Left lobe of liver (tissue), 2 donors: ENCODE measurements around the gene SFXN5. TPM values are rescaled to one million over a fixed set of nuclear protein-coding genes. Genes with fewer than 3 reads are reported as not detected.
"Not testable (repeated sequence)": the region's sequence is repeated elsewhere in the genome, so short reads cannot be mapped to it uniquely, and the experiment has no call there.

ENCODE experiments used
- ATAC-seq: fragments of 200-7000 bp; cut with Tn5 transposase; one replicate; pipeline ENCODE4 v1.9.1; 2020; ENCODE audit warnings: mild to moderate bottlenecking, moderate library complexity
- DNase-seq: peaks from one replicate; pipeline ENCODE4 v3.0.0-alpha.2; 2020; ENCODE audit warnings: low spot score
- total RNA-seq: library from RNA; stranded (reverse); gene quantifications from one replicate; pipeline ENCODE4 v1.2.1, GENCODE V29; 2021
- donor health status: DM: no; HTN: no; CAD: no; lungs with moderate emphysema.
- donor health status: DM: no; HTN: yes; CAD: no.

Gene SFXN5
- total RNA-seq, 1 donor from 2014 or later, result 80.1 TPM

DNA sequence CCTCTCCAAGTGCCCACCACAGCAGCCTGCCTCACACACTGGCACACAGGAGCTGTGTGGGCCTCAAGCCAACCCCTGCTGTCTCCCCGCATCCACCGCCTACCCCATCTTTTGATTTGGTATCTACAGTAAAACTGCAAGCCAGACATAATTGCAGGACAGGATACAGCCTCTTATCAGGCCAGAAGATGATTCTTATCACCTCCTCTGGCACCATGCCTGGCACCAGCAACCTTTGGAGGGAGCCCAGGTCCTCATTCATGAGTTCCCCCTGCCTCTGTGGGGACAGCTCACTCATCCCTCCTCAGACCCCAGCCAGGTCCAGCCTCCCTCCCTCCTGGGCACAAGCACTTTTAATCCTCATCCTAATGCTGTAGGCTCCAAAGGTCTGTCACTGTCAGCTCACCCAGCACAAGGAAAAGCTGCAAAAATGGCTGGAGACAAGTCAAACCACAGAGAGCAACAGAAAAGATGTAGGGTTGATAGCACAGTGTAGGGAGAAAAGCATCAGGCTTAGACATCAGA, 31.6 kb upstream of the SFXN5 start:
- DNase-seq (no peak), ATAC-seq (no peak)

GRCh38 chr2:73101626-73102256, 30.2 kb upstream of the SFXN5 start:
- no peak for ATAC-seq
- DNase-seq, result no peak

DNA sequence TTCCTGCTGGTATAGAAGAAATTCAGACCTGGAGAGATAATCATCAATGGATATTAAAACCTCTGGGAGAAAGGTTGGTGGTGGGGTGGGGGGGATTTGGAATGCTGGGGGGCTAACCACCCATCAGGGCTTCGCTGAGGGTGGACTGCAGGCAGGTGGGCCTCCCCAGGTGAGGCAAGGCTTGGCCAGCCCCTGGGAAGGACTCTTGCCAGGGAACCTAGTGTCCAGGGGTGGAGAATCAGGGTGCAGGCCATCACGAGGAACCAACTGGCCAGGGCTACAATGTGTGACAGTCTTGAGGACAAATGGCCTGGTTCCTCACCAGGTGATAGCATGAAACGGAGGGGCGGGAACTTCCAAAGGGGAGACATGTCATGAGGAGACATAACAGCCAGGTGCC, 29.4 kb upstream of the SFXN5 start:
- ATAC-seq (no peak), DNase-seq (no peak)

DNA sequence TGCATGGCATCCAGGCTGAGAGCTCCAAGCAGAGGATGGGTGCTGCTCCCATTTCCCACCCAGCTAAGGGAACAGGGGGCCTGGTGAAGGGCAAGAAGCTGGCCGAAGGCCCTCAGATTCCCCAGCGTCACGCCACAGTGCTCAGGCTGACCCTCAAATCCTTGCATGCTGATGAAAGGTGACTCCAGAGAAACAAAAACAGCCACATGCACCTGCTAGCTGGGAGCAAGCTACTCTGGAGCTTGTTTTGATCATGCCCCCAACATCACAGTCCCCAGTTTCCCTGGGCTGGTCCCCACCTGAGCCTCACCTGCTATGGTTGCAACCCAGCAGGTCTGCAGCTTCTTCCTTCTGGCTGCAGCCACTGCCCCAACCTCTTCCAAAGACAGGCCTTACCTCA, 28.0 kb upstream of the SFXN5 start:
- no peak for DNase-seq
- ATAC-seq, result no peak

DNA sequence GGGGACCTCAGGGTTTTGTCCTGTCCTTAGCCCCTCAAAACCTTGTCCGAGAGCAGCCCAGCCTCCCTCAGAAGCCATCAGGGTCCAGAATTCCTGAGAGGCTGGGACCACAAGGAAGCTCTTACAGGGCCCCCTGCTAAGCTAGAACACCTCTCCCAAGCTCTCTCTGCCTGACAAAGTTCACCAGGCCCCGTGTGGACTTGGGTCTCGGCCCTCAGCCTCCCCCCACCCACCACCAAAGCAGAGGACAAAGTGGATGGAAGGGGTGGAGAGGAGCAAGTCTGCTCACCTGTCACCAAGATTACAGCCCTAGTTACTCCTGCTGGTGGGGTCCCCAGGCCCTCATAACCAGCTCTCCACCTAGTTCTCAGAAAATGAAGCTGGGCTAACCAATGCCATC, 24.4 kb upstream of the SFXN5 start:
- ATAC-seq, result no peak
- no peak for DNase-seq

DNA sequence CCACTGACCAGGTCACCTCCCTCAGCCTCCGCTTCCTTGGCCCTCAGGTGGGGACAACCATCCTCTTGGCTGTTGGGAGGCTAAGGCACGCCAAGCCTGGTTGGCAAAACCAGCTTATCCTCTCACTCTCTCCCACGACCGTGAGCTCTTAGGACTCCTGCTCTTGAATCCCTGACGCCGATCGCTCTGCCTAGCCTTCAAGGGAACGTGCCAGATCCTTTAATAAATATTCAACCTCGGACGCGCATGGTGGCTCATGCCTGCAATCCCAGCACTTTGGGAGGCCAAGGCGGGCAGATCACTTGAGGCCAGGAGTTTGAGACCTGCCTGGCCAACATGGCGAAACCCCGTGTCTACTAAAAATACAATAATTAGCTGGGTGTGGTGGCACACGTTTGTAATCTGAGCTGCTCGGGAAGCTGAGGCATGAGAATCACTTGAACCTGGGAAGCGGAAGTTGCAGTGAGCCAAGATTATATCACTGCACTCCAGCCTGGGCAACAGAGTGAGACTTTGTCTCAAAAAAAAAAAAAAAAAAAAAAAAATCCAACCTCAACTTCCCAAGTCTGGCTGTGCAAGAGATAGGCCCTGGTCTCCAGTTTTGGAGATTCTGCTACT, 22.2 kb upstream of the SFXN5 start:
- ATAC-seq, DNase-seq: not testable (repeated sequence)

GRCh38 chr2:73092146-73092783, 20.8 kb upstream of the SFXN5 start:
- DNase-seq (no peak), ATAC-seq (no peak)

- ATAC-seq (no peak), DNase-seq (no peak)
Measured at GRCh38 chr2:73091696-73092095, 20.2 kb upstream of the SFXN5 start.

DNA sequence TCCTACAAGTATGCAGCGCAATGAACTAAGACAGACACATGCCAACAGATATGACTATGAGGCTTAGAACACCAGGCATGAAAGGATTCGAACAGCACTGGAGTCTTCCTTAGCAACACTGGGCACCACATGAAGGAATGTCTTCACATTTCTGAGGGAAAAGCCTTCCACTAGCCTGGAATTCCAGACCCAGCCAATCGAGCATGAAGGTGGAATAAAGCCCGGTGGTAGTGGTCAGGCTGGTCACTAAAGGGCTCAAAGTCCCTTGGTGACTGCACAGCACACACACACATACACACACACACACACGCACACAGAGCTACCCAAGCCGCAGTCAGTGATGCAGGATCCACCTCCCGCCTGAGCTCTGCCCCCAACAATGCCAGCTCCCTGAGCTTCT, 19.7 kb upstream of the SFXN5 start:
- peak; percentile 65 for DNase-seq

GRCh38 chr2:73089270-73090030, 17.9 kb upstream of the SFXN5 start:
- DNase-seq (no peak), ATAC-seq (no peak)

More for the DNA sequence above, 19.7 kb upstream of the SFXN5 start:
- peak; percentile 91 for ATAC-seq

GRCh38 chr2:73088703-73089102, 17.2 kb upstream of the SFXN5 start:
- no peak for DNase-seq

DNA sequence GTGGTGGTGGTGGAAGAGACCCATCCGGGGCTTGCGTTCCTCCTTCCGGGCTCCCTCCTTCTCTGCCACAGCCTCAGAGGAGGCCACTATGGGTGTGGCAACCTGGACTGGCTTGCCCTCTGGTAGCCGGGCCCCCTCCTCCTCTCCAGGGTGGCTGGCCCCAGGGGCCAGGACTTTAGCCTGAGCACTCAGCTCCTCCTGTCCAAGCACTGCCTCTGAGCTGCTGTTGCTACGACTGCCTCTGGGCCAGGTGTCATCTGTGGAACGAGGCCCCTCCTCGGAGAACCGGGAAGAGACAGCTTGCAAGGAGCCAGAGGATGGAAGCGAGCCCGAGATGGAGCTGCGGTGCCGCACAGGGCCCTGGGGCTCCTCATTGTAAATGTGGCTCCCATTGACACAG, 16.7 kb upstream of the SFXN5 start:
- DNase-seq, result no peak

More at GRCh38 chr2:73088703-73089102, 17.2 kb upstream of the SFXN5 start:
- no peak for ATAC-seq

GRCh38 chr2:73087311-73087710, 15.8 kb upstream of the SFXN5 start:
- DNase-seq, result no peak
- ATAC-seq, result no peak

More for the DNA sequence above, 16.7 kb upstream of the SFXN5 start:
- no peak for ATAC-seq

- DNase-seq, result peak; percentile 86
- peak; percentile 92 for ATAC-seq
Measured at GRCh38 chr2:73085691-73086090, 14.2 kb upstream of the SFXN5 start.

DNA sequence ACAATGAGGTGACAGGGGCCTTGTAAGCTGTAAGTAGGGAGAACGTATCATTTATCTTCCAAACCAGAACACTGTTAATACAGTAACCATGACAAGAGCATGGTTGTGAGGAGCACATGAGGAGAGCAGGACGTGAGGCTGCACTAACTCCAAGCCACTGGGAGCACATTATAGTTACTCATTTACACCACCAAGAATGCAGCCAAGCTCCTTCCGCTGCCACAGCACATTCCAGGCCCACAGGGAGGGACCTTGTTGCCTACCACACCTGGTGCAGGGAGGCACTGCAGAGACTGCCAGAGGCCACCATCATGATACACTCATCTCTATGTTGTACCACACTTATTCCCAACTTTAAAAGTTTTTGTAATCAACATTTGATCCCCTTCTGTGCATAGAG, 13.5 kb upstream of the SFXN5 start:
- ATAC-seq, result no peak

DNA sequence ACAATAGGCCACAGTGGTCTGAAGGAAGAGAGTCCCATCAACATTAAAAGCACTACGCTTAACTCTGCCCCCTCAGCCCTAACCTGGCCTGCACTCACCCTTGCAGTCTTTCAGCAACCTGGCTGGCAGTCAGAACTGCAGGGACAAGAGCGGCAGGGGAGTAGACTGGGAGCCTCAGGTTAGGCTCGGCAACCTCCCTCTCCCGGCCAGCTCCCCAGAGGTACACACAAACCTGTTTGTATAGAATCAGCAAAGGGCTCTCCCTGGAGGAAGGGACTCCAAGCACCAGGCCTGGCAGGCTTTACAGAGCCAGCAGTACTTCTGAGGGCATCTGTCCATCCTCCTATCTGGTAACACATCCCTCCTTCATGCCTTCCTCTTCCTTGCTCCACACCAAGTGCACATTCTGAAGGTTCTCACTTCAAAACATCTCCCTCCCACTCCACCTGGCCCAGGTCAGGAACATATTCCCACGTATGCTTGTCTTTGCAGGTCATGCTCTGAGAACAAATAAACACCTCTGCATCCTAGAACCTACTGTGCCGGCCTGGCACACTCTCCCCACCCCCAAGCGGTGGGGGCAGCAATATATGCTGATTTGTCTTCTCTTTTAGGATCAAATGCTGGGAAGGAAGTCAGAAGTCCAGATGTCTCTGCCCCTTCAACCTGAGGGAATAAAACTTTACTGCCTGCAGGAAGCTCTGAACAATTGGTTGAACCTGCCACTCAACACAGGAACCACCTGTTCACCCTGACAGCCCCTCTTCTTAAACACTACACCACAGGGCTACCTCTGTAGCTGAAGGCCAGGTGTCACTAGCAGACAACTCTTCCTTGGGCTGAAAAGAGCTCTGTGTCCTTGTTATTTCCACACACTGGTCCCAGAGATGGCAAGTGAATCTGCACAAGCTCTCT, 12.6 kb upstream of the SFXN5 start:
- DNase-seq (no peak), ATAC-seq (peak; percentile 33)

More for the DNA sequence above, 13.5 kb upstream of the SFXN5 start:
- DNase-seq, result no peak

DNA sequence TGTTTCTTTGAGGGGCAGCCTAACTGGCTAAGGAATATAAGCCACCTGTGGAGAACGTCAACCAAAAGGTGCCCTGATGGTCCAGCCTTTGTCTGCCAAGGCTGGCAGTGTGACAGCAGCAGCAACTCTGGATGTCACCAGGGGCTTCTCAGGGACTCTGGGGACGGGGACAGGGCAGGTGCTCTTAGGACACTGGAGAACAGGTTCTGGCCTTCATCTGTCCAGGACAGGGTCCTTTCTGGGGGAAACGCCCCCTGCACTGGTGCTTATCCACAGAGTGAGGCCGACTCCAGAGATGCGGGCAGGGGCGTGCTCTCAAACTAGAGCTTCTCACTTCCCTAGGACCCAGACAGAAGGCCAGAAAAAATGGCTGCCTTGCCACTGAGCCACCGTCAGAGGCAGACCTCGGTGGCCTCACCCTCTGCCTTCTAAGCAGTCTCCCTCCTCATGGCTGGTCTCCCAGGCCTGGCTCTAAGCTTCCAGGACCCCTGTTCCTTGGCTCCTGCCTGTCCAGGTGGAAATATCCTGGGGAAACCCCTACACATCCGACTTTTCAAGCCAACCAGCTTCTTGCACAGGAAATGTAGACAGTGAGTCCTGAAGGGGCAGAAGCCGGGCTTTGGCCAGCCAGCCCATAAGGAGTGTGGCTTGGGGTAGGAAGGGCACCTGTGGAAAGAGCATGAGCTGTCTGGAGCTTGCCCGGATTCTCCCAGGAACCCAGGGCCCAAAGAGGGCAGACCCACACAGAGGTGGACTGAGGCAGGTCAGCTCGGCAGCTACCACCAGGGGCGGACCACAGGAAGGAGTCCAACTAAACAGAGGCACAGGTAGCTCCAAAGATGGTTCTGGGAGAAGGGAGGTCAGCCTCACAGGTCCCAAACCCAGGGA, 11.3 kb upstream of the SFXN5 start:
- ATAC-seq (no peak), DNase-seq (no peak)

- ATAC-seq (no peak), DNase-seq (no peak)
Measured at GRCh38 chr2:73081181-73081671, 9.7 kb upstream of the SFXN5 start.
